HCT116 (cell line): ENCODE data around the gene TMEM271.

Experiments used
- CEBPB ChIP-seq: IDR thresholded peaks from 2 replicates; pipeline ENCODE4 v1.6.1; 2012; ENCODE audit warnings: low read depth
- ELF1 ChIP-seq: IDR thresholded peaks from 2 replicates; pipeline ENCODE4 v1.6.1; 2012; ENCODE audit warnings: low read depth, borderline replicate concordance
- EZH2 ChIP-seq: fragments of 200-600 bp; sonication (generic); IDR thresholded peaks from 2 replicates; pipeline ENCODE4 v1.6.1; 2017; ENCODE audit warnings: antibody characterized with exemption, mixed run types
- EZH2phosphoT487 ChIP-seq: fragments of 200-600 bp; IDR thresholded peaks from 2 replicates; pipeline ENCODE4 v1.6.1; 2018; ENCODE audit warnings: antibody characterized with exemption, borderline replicate concordance
- POLR2A ChIP-seq: IDR thresholded peaks from 2 replicates; pipeline ENCODE4 v1.7.0; 2011; ENCODE audit warnings: borderline replicate concordance; ENCODE audit not compliant: insufficient read depth, insufficient read length; ENCODE audit errors: extremely low read depth
- POLR2AphosphoS5 ChIP-seq: IDR thresholded peaks from 2 replicates; pipeline ENCODE4 v1.6.1; 2011; ENCODE audit warnings: mild to moderate bottlenecking, low read depth, low read length, moderate library complexity
- SIN3A ChIP-seq: IDR thresholded peaks from 2 replicates; pipeline ENCODE4 v1.6.1; 2012; ENCODE audit warnings: low read depth
- SP1 ChIP-seq: IDR thresholded peaks from 2 replicates; pipeline ENCODE4 v1.6.1; 2012; ENCODE audit warnings: low read depth
- SRF ChIP-seq: IDR thresholded peaks from 2 replicates; pipeline ENCODE4 v1.6.1; 2012; ENCODE audit warnings: low read depth
- TCF7L2 ChIP-seq: IDR thresholded peaks from 2 replicates; pipeline ENCODE4 v1.7.0; 2011; ENCODE audit warnings: borderline replicate concordance, inconsistent platforms; ENCODE audit not compliant: insufficient read depth, insufficient read length; ENCODE audit errors: extremely low read depth
- ZNF274 ChIP-seq: fragments of 200-500 bp; sonication (Bioruptor generic); IDR thresholded peaks from 2 replicates; pipeline ENCODE4 v1.6.1; 2014; ENCODE audit warnings: mild to moderate bottlenecking, low read depth, low read length, inconsistent platforms
- TF ChIP-seq, protein P1 (sequence below), 3 experiments: fragments of 200-600 bp in 1 of 3; sonication (generic) in 1 of 3; IDR thresholded peaks in 2 of 3; conservative IDR thresholded peaks in 1 of 3; 2 replicates each; pipeline ENCODE4 v1.5.1; 2012 to 2017; ENCODE audit warnings: low read depth in 2 of 3, low read length in 2 of 3, antibody characterized with exemption in 1 of 3, borderline replicate concordance in 1 of 3, control low read depth in 1 of 3, mild to moderate bottlenecking in 1 of 3, mixed read lengths in 1 of 3, mixed run types in 1 of 3, moderate library complexity in 1 of 3; ENCODE audit not compliant: insufficient read depth in 1 of 3
- TF ChIP-seq, protein P2 (sequence below): IDR thresholded peaks from 2 replicates; pipeline ENCODE4 v1.6.1; 2012; ENCODE audit warnings: low read depth
- TF ChIP-seq, protein P3 (sequence below): IDR thresholded peaks from 2 replicates; pipeline ENCODE4 v1.6.1; 2012

- TF ChIP-seq POLR2A (no peak), ZNF274 (no peak), SIN3A (no peak), TCF7L2 (no peak), EZH2 (no peak), SP1 (no peak), EZH2phosphoT487 (no peak), CEBPB (no peak), SRF (no peak), POLR2AphosphoS5 (no peak), ELF1 (no peak)
- TF ChIP-seq, protein P1, sequence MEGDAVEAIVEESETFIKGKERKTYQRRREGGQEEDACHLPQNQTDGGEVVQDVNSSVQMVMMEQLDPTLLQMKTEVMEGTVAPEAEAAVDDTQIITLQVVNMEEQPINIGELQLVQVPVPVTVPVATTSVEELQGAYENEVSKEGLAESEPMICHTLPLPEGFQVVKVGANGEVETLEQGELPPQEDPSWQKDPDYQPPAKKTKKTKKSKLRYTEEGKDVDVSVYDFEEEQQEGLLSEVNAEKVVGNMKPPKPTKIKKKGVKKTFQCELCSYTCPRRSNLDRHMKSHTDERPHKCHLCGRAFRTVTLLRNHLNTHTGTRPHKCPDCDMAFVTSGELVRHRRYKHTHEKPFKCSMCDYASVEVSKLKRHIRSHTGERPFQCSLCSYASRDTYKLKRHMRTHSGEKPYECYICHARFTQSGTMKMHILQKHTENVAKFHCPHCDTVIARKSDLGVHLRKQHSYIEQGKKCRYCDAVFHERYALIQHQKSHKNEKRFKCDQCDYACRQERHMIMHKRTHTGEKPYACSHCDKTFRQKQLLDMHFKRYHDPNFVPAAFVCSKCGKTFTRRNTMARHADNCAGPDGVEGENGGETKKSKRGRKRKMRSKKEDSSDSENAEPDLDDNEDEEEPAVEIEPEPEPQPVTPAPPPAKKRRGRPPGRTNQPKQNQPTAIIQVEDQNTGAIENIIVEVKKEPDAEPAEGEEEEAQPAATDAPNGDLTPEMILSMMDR (IDR thresholded peaks at IDR 0.05 in 2 of 3, conservative IDR thresholded peaks at IDR 0.05 in 1 of 3; ENCODE audit: borderline replicate concordance in 1 of 3, insufficient read depth in 1 of 3, low read depth in 2 of 3, low read length in 2 of 3), result no peak
- TF ChIP-seq, protein P2, sequence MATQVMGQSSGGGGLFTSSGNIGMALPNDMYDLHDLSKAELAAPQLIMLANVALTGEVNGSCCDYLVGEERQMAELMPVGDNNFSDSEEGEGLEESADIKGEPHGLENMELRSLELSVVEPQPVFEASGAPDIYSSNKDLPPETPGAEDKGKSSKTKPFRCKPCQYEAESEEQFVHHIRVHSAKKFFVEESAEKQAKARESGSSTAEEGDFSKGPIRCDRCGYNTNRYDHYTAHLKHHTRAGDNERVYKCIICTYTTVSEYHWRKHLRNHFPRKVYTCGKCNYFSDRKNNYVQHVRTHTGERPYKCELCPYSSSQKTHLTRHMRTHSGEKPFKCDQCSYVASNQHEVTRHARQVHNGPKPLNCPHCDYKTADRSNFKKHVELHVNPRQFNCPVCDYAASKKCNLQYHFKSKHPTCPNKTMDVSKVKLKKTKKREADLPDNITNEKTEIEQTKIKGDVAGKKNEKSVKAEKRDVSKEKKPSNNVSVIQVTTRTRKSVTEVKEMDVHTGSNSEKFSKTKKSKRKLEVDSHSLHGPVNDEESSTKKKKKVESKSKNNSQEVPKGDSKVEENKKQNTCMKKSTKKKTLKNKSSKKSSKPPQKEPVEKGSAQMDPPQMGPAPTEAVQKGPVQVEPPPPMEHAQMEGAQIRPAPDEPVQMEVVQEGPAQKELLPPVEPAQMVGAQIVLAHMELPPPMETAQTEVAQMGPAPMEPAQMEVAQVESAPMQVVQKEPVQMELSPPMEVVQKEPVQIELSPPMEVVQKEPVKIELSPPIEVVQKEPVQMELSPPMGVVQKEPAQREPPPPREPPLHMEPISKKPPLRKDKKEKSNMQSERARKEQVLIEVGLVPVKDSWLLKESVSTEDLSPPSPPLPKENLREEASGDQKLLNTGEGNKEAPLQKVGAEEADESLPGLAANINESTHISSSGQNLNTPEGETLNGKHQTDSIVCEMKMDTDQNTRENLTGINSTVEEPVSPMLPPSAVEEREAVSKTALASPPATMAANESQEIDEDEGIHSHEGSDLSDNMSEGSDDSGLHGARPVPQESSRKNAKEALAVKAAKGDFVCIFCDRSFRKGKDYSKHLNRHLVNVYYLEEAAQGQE, result no peak
- TF ChIP-seq, protein P3, sequence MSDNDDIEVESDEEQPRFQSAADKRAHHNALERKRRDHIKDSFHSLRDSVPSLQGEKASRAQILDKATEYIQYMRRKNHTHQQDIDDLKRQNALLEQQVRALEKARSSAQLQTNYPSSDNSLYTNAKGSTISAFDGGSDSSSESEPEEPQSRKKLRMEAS, result no peak
Measured at GRCh38 chr4:526971-527460, 49.1 kb downstream of the TMEM271 start.
